ENCODE results near the gene GRIP2.

GRIP2 gene

DNA sequence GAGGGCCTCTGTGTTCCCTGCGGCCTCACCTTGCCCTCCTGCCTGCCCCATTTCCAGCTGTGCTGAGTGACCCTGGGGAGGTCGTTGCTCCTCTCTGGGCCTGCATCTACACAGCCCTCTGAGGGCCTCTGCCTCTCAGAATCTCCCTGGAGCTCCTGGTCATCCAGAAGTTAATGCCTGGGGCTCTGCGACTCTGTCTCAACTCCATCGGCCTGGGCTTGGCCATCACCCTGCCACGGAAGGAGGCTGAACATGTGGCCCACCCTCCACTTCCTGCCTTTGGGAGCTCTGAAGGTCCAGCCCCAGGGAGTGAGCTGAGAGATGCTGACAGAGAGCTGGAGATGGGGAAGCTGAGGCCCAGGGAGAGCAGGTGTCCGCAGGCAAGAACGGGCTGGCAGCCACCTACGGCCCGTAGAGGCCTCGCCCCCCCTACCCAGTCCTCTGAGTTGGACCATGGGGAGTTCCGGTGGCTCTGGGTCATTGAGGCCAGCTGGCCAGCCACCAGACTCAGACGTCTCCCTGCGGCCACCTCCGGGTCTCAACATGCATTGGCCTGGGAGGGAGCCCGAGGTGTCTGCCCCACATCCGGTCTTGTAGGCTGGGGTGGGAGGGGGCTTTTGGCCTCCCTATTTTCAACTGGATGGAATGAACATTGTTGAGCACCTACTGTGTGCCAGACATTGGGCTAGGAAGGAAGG, 34.2 kb downstream of the GRIP2 start:
- DNase-seq = no peak

DNA sequence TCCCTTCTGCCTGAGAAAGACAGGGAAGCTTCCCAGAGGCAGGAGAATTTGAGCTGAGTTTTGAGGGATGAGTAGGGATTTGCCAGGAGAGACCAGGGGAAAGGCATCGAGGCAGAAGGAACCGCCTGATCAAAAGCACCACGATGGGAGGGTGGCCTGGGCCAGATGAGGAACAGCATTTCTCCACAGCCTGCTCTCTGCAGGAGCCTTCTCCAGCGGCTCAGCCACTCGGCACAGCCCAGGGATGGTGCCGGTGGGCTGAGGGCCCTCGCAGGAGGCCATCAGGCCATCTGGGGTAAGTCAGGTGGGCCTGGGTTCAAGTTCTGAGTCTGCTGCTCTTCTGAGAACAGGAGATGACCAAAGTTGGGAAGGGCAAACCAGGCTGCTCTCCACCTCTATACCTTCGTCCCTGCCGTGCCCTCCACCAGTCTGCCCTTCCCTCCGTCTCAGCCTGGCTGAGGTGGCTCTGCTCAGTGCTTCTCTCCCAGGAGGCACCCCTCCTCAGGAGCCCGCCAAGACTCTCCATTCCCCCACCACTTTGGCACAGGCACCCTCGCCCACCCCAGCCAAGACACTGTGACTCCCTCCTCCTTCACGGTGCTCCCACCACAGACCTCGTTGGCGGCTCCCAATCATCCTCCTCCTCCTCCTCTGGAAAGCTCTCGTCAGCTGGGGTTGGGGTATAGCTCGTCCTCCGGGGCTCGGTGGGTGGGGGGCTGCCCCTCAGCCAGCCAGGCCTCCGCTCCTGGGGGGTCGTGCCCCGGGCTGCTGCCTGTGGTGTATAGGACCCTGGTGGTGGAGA, 34.9 kb downstream of the GRIP2 start:
- DNase-seq = no peak

DNA sequence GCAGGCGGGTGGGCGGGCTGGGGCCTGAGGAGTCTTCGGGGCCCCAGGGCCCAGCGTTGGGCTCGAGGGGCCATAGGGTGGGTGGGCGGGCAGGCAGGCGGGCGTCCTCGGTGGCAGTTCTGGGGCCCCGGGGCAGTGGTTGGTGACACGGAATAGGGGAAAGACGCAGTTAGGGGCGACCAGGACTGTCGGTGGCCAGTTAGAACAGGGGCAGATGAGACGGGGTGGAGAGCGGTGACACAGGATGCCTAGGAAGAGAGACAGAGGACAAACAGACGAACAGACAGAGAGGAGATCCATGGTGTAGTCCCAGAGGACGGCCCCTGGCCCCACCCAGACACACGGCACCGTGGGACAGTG, 36.5 kb downstream of the GRIP2 start:
- no peak for DNase-seq

DNA sequence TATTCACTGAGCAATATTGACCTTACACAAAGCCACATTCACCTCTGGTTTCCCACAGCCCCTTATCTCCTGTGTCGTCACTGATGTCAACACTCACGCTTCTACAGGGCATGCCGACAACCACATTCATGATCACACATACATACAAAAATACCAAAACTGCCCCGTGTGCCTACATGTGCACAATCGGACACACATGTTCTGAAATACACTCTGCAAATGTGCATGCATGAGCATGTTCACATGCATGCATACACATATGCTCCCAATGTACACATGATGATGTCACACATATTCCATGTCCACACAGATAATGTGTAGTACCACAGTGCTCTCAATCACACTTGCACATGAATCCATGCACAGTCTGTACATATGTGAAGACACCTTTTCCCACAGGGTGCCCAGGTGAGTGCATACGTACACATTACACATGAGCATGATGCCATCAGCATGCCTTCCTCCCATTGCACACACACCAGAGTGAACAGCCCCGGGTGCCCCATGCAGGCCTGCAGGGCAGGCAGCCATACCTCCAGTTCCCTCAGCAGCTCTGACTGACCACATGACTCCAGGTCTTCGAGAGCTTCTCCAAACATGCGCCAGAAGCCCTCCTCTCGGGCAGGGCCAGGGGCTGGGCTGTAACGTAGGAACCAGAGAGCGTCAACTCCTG, 37.0 kb downstream of the GRIP2 start:
- DNase-seq = no peak

DNA sequence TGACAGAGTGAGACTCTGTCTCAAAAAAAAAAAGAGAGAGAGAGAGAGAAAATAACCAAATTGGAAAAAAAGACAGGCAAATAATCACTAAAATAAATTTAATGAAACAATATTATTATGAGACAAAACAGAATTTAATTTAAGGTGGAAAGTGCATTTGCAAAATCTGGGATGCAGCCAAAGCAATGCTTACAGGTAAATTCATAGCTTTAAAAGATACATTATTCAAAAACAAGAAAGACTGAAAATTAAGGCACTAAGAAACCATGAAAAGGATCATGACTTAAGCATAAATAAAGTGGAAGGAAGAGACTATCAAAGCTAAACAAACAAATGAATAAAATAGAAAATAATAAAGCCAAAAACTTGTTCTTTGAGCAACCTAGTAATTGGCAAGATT, 37.7 kb downstream of the GRIP2 start:
- no peak for DNase-seq

DNA sequence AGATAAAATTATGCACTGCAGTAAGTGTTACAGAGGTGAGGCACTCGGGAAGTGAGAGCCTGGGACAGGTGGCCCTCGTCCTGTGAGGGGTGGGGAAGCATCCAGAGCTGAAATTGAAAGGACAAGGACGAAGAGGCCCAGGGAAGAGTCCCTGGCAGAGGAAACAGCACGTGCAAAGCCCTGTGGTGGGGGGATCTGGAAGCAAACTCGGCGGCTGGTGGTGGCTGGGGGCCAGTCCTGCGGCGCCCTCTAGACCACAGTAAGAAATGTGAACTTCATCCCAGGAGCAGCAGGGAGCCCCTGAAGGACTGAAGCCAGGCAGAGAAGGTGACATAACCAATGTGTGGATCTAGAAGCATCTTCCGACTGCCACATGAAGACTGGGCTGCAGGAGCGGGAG, 42.8 kb downstream of the GRIP2 start:
- no peak for DNase-seq

DNA sequence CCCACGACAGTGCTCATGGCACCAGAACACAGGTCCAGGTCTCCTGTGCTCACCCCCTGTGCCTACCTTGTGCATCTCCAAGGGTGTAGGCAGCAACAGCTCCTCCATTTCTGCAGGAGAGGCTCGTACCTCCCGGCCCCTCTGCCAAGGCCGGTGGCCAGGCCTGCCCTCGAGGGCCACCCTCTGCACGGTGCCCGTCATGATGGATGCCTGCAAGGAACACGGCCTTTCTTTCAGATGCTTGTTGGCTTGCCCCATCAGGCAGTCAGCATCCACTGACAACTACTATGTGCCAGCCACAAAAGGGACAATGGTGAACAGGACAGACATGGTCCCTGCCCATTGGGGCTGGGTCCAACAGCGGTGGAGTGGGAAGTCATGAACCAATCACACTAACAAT, 43.8 kb downstream of the GRIP2 start:
- no peak for DNase-seq

DNA sequence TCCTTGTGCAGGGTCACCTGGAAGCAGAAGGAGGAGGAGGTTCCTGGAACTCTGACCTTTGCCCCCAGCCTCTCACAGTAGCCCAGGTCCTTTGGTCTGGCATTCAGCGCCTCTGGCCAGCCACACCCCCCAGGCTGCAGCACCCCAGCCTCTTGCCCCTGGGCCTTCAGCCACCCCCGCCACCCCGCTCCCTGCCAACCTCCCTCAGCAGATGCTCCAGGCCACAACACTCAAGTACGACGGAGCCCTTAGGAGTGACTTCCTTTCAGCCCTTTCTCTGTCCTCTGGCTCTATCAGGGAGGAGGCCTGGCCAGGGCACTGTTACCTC, 45.2 kb downstream of the GRIP2 start:
- DNase-seq = no peak

DNA sequence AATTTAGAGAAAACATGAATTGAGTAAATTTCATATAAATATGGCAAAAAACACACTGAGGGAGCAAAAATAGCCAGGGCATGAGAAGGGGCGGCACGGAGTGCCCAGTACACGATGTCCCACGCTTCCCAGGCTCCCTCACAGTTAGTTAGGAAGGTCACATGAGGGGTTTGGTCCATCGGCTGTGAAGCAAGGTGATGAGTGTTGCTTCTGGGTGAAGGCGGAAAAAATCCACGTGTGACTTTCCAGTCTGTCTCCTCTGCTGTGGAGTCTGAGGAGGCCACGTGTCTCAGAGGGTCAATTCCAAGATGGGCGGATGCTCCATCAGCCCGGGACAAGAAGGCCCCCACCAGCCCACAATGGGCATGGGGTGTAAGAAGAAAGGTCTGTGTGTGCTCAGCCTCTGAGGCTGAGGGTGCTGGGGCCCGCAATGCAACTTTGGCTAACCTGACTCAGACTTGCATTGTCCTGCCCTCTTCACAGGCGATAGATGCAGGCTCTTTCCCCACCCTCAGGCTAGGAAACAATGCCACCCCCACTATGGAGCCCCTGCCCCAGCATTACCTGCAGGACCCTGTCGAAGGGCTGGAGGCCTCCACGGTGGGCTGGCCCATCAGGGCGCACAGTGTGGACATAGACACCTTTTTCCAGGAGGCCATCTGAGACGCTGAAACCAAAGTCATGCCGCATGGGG, 45.7 kb downstream of the GRIP2 start:
- DNase-seq = no peak

DNA sequence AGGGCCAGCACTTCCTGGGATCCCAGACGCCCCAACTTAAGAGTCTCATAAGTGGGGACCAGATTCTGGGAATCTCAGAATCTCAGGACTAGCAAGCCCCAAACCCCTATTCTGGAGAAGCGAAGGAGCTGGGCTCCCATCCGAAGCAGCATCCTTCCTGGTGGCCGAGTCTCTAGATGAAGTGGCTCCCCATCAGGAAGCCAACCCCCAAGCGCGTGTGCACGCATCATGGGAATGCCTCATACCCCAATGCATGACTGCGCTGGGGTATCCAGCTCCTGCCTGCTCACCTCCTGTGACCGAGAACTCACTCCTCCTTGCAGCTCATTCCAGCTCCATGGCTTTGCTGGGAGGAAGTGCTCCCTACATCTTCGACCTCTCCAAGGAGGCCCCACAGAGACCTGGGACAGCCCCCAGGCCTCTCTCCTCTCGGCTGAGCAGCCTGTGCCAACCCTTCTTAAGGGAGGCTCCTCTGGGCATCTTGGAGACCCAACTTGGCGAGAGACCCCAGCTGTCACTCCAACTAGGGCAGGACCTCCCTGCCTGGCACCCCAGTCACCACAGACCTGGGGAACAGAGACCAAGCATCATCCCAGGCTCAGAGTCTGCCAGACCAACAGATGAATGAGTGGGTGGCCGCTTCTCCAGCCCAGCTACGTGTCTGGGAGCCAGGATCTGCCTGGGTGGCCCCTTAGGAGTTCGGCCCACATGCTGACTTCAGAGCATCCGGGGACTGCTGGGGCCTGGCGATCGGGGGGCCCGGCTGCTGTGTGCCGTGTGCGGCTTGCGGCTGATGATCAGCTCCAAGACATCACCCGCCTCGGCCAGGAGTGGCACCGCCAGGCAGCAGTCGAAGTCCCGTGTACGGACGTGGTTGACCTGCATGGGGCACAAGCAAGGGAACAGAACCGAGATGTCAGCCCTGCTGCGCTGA, 46.9 kb downstream of the GRIP2 start:
- DNase-seq = no peak

DNA sequence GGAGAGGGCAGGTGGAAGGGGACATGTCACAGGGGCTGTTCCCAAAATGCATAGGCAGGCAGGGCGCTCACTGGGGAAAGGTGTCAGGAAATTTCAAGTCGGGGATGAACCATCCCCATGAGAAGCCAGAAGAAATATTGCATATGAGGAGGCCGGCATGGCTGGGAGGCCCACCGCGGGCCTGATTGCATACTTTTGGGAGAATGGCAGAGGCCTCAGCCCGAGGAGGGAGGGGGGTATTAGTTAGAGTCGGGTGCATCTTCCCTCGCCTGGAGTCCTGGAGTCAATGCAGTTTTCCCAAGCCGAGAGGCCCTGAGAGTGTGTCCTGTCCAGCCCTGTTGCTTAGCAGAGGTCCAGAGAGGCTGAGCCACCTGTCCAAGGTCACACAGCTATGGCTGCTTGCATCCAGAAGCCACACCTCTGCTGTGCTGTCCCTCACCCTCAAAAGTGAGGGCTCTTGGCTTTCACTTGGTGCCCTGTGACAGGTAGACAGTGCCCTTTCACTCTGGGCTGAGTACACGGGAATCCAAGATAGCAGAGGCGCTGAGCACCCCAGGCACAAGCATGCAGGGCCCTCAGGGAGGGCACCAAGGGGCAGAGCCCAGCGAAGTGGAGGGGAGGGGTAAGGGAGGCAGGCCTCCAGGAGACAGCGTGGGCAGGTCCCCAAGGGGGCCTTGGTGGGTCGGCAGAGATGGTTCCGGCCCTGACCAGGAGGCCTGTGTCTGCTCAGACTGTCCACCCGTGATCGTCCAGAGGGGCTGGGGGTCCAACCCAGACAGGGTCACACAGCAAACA, 48.5 kb downstream of the GRIP2 start:
- no peak for DNase-seq

DNA sequence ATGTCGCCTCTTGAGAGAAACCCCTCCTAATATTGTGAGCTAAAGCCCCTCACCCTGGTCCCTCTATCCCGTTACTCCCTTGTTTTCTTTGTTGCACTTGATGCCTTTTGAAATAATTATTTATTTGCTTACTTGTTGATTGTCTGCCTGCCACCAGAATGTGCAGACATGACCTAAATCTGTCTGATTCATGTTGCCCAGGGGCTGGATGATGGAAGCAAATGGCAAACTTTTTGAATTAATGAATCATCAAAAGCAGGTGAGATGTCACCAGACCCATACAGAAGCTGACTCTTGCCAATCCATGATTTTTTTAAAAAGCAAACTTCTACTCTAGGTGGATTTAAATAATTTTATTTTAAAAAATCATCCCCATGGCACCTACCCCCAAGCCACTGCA, 49.3 kb downstream of the GRIP2 start:
- no peak for DNase-seq

DNA sequence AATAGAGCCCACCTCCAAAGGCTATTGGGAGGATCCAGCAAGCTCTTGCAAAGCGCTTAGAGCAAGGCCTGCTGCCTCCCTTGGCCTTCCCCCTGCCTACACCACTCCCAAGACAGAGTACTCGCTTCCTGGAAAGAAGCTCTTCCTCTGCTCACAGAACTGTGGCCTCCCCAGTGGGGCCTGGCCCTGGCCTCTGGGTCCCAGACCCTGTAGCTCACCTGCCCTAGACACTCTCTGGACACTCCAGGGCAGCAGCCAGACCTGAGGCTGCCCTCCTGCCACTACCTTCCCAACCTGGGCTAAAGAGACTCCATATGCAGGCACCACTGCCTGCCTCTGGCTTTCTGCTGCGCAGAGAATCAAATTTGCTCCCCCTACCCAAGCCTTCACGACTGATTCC, 49.9 kb downstream of the GRIP2 start:
- no peak for DNase-seq

DNA sequence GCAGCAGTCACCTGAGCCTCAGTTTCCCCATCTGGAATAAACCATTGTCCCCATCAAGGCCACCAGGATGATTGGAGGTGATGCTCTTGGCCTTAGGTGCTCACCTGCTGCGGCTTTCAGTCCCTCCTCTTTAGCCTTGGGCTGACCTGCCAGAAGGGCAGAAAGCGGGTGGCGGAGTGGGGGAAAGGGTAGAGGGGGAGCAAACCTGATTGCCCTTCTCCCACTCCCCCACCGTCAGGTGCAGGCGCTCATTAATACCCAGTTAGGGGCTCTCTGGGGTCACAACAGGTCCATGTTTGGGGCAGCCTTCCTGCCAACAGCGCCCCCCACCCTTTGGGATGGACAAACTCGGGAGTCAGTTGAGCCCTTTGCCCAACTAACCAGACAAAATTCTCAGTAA, 50.5 kb downstream of the GRIP2 start:
- no peak for DNase-seq

DNA sequence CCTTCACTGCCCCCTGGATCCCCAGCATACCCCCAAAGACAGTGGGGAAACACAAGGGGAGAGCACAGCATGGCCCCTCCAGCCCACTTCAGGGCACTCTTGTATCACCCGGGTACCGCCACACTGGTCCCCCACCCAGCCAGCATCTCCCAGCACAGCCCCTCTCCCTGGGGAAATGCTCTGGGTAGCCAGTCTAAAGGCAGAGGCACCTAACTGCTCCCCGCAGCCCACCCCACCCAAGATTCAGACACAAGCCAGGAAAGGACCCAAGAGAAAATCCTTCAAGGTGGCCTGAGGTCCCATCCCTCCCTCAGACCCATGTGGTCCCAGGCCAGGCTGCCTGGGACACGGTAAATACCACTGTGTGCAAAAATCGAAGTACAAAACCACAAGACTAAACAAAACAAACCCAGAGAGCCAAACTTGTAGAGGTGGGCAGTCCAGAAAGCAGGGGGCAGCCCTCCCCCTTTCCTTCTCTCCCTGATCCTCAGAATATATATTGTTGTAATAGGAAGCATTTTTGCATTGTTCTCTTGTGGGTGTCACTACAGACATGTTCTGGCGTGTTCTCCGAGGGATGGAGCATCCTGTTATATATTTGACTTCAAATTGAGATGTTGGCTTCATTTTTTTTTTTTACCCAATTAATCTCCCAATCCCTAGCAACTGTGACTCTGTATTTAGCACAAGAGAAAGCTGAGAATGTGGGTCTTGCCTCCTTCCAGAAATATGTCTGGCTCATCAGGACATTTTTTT, 51.7 kb downstream of the GRIP2 start:
- DNase-seq = no peak

DNA sequence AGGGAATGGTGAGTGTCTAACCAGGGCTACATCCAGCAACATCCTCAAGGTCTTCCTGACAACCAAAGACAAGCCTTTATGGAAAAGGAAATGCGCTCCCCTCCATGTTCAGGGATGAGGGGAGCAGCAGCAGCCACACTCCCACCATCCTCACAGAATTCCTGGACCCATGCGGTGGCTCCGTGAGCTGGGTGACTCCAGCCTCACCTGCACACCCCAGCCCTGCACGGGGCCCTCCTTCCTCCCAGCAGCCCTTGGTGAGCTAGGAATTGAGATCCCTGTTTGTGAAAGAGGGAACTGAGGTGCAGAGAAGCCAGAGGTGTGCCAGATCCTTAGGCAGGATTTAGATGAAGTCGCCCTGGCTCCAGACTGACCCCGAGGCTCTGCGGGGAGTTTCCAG, 52.3 kb downstream of the GRIP2 start:
- DNase-seq = no peak

DNA sequence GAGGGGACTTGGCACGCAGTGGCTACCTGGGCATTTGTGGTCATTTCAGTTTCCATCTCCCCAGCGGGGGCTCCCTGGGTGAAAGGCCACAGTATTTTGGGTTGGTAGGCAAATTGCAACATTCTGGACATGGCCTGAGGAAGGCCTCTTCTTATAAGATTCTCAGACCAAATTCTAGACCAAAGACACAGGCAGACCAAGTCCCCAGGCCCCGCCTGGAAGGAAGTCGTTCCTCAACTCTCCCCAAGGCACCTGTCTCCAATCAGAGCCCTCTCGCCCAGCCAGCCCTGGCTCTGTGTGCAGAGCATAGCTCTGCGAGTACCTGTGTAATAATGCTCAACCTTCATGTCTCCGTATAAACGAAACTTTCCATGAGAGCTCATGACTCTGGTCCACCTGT, 53.1 kb downstream of the GRIP2 start:
- DNase-seq = no peak

DNA sequence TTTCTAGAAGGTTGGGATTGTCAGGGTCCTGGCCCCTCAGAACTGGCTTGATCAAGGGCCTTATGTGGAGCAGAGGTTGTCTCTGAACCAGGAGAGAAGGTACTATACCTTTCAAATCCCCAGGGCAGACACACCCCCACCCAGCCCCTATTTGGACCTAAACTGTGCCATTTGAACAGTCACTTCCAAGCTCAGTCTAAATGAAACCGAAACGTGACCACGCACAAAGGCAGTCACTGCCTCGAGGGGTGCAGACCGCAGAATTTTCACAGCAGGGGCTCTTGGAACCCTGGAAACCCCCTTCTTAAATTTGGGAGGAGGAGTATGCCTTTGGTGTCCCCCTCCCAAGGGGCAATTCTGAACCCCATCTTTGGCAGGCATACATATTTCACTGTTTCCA, 53.7 kb downstream of the GRIP2 start:
- no peak for DNase-seq

DNA sequence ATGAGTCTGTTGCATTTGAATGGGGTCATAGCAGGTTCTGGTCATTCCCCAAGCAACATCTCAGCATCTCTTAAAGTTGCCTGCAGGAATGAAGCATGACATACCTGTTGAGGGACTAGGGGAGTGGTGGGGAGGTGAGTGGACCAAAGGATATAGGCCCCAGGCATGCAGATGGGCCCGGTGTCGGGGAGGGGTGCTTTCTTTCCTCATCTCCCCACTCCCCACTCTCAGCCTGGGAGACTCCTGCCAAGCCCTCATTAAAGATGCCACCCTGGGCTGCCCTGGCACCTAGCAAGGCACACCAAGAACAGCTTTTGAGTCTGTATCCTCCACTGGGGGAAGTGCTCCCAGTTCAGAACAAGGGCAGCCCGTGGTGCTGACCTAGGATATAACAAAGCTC, 54.2 kb downstream of the GRIP2 start:
- no peak for DNase-seq

DNA sequence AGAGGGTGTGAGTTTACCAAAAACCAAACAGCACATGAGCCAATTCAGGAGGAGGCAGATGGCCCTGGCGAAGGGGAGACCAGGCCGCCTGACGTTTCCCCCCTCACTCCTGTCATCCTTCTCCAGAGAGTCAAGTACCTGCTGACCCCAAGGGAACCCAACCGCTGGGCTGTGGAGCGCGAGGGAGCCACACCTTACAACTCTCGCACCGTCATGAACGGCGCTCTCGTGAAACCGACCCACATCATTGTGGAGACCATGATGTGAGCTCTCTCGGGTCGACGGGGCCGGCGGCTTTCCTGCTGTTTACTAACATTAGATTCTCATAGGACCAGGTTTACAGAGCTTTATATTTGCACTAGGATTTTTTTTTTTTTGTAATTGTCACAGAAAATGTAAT, 55.4 kb downstream of the GRIP2 start:
- no peak for DNase-seq

DNA sequence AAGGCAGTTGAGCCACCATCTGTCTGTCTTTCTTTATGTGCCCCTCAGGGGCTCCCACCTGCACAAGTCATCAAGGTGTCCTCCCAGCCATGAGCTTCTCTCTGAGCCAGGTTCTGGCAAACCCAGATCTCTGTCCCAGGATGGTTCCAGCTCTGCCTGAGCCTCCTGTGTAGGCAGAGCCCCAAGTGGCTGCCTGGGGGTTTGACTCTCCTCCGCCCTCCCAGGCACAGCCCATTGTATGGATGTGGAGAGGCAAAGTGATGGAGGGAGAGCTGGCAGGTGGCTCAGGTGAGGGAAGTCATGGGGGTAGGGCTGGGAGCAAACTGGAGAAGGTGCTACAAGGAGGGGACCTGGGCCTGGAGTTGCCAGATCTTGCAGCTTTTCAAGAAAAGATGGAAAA, 56.9 kb downstream of the GRIP2 start:
- no peak for DNase-seq

Data from right kidney (tissue), 1 donor.